ENCODE measurements around the gene CNDP2.

DNA sequence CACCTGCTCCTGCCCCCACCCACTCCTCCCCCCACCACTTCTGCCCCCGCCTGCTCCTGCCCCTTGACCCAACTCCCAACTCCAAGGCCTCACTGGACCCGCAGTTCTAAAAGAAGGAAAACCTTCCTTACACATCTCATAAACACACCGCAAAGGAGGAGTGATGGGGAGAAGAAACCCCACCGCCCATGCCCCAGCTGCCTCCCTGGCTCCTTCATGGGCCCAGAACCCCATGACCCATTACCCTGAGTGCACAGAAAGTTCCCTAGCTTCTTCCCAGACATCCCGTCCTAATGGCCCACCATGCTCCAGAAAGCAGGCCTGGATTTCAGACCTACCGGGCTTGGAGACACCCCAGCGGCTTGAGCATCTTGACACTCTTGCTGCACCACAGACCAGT lies 17.8 kb upstream of the CNDP2 start:
- TF ChIP-seq, protein P1, sequence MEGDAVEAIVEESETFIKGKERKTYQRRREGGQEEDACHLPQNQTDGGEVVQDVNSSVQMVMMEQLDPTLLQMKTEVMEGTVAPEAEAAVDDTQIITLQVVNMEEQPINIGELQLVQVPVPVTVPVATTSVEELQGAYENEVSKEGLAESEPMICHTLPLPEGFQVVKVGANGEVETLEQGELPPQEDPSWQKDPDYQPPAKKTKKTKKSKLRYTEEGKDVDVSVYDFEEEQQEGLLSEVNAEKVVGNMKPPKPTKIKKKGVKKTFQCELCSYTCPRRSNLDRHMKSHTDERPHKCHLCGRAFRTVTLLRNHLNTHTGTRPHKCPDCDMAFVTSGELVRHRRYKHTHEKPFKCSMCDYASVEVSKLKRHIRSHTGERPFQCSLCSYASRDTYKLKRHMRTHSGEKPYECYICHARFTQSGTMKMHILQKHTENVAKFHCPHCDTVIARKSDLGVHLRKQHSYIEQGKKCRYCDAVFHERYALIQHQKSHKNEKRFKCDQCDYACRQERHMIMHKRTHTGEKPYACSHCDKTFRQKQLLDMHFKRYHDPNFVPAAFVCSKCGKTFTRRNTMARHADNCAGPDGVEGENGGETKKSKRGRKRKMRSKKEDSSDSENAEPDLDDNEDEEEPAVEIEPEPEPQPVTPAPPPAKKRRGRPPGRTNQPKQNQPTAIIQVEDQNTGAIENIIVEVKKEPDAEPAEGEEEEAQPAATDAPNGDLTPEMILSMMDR (IDR thresholded peaks at IDR 0.05 in 4 of 5, conservative IDR thresholded peaks at IDR 0.05 in 1 of 5), result no peak
- TF ChIP-seq POLR2A (IDR thresholded peaks at IDR 0.05), result no peak
